ENCODE measurements around the gene CR1L. TPM values are rescaled to one million over a fixed set of nuclear protein-coding genes. Genes with fewer than 3 reads are reported as not detected.
"Not testable (repeated sequence)": the region's sequence is repeated elsewhere in the genome, so short reads cannot be mapped to it uniquely, and the experiment has no call there.

Gene CR1L
- total and polyA plus RNA-seq, 5 donors from 2014 or later: not detected

DNA sequence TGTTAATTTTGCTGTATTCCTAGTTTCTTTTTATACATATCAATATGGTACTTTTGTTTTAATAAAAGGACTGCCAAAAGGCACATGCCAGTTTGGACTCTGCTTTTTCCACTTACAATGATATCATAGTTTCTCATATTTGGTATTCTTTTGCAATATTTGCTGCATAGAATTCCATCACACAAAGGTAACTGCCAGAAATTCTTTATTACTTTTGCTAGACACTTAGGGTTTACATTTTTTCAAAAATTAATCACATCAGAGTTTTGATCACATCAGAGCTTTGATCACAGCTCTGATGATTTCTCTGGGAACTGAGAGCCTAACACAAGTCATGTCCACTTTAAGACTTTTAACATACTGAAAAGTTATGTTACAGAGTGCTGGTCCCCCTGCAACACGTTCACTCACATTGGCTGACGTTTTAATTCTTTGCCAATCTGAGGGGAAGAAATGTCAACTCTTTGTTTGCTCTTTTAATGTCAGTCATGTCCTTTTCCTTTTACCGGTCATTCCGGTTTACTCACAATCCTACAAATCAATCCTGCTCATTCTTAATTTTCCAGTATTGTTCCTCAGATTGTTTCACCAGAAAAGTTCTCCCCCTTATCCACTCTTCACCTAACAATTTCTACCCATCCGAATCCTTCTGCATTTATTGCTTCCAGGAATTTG lies 105.8 kb downstream of the CR1L start:
- no peak for DNase-seq
- peak overlapping the region; percentile 85 for H3K4me3 ChIP-seq (ENCODE audit: low read depth, low read length)
- Mint-ChIP-seq H3K9me3 (peaks cover 0 to 1% (median 0%) of the 10 kb centered on the region in 7 donors), H3K36me3 (peaks cover 5% of the 10 kb centered on the region), H3K4me3 (peak overlapping the region; percentile 97 to 100 (median 99)), H3K27ac (peak overlapping the region; percentile 98 to 99 (median 99)), H3K27me3 (peaks cover 4% of the 10 kb centered on the region), H3K4me1 (peaks cover 30 to 69% (median 53%) of the 10 kb centered on the region in 4 donors)
- ATAC-seq (ENCODE audit: low read depth in 2 of 2): no peak
- H3K27ac ChIP-seq (ENCODE audit: insufficient read depth, low read length, poor library complexity, severe bottlenecking): peak overlapping the region; percentile 85
- no peaks in the 10 kb centered on the region for H3K9me3 ChIP-seq (ENCODE audit: control insufficient read depth in 2 of 2, low read length in 2 of 2)
- H3K4me1 ChIP-seq (ENCODE audit: control insufficient read depth, insufficient read depth, low read length, poor library complexity, severe bottlenecking): peaks cover 50% of the 10 kb centered on the region
- no peaks in the 10 kb centered on the region for H3K36me3 ChIP-seq (ENCODE audit: control insufficient read depth, insufficient read depth, low read length)
- no peaks in the 10 kb centered on the region for H3K27me3 ChIP-seq (ENCODE audit: control insufficient read depth, insufficient read depth, low read length)

DNA sequence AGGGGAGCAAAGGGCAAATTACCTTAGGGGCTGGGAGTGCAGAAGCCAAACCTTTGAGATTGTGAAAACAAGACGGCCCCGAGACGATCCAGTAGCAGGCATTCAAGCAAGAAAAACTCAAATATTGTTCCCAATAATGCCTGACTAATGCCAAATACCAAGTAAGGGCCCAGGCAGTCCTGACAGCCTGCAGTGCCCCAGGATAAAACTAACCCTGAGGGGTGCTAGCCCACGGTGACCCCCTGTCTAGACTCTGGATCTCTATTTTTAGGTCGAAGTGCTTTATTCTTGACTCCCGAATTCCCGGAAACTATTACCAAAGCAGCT lies 106.5 kb downstream of the CR1L start:
- H3K9me3 ChIP-seq (ENCODE audit: control insufficient read depth in 2 of 2, low read length in 2 of 2); H3K9me3 Mint-ChIP-seq; H3K36me3 ChIP-seq (ENCODE audit: control insufficient read depth, insufficient read depth, low read length); ATAC-seq (ENCODE audit: low read depth in 2 of 2); H3K27me3 ChIP-seq (ENCODE audit: control insufficient read depth, insufficient read depth, low read length); H3K27me3 Mint-ChIP-seq; H3K36me3 Mint-ChIP-seq: not testable (repeated sequence)
- Mint-ChIP-seq H3K4me1 (peaks cover 37 to 76% (median 60%) of the 10 kb centered on the region in 4 donors), H3K4me3 (peak overlapping the region; percentile 97 to 100 (median 99)), H3K27ac (peak overlapping the region; percentile 98 to 99 (median 99))
- peak overlapping the region; percentile 85 for H3K4me3 ChIP-seq (ENCODE audit: low read depth, low read length)
- DNase-seq: peak in 1 of 3 donors; percentile 12
- H3K27ac ChIP-seq (ENCODE audit: insufficient read depth, low read length, poor library complexity, severe bottlenecking): peak overlapping the region; percentile 85
- peaks cover 50% of the 10 kb centered on the region for H3K4me1 ChIP-seq (ENCODE audit: control insufficient read depth, insufficient read depth, low read length, poor library complexity, severe bottlenecking)

DNA sequence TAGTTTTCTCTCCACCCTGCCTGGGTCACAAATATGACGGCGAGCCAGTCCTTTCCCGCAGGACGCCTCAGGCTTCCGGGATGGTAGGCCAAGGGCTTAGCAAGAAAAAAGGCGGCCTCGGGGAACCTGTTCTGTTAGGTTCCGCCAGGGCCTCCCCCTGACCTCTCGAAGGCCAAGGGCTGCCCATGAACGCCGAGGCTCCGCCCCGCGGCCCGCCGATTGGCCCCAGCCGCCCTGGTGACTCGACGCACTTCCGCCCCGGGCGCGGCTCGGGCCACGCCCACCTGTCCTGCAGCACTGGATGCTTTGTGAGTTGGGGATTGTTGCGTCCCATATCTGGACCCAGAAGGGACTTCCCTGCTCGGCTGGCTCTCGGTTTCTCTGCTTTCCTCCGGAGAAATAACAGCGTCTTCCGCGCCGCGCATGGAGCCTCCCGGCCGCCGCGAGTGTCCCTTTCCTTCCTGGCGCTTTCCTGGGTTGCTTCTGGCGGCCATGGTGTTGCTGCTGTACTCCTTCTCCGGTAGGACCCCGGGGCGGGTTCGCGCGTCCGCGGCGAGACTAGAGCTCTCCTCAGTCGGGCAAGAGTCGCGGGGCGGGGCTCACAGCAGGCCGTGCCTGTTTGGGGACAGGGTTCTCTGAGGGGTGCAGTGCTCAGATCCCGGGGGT lies 107.0 kb downstream of the CR1L start, which contains the start of gene CD46:
Gene CD46, plus strand, starts transcription at position 265 of the 666 bp plus-strand sequence. Its CDS starts 159 bp downstream, at position 424.
- peaks cover under 1% of the 10 kb centered on the region for H3K36me3 ChIP-seq (ENCODE audit: control insufficient read depth, insufficient read depth, low read length)
- peaks cover 4% of the 10 kb centered on the region for H3K27me3 Mint-ChIP-seq
- H3K27ac ChIP-seq (ENCODE audit: insufficient read depth, low read length, poor library complexity, severe bottlenecking): peak within 1 kb of the TSS; percentile 85
- H3K9me3 ChIP-seq (ENCODE audit: control insufficient read depth in 2 of 2, low read length in 2 of 2): no peaks in the 10 kb centered on the region
- H3K4me3 ChIP-seq (ENCODE audit: low read depth, low read length): peak within 1 kb of the TSS; percentile 85
- H3K27ac Mint-ChIP-seq: peak within 1 kb of the TSS; percentile 98 to 99 (median 99)
- H3K27me3 ChIP-seq (ENCODE audit: control insufficient read depth, insufficient read depth, low read length): no peaks in the 10 kb centered on the region
- H3K4me1 ChIP-seq (ENCODE audit: control insufficient read depth, insufficient read depth, low read length, poor library complexity, severe bottlenecking): peaks cover 50% of the 10 kb centered on the region
- ATAC-seq (ENCODE audit: low read depth in 2 of 2) (peak; percentile 99), DNase-seq (peak; percentile 91 to 97 (median 92))
- peaks cover 11% of the 10 kb centered on the region for H3K36me3 Mint-ChIP-seq
- H3K4me3 Mint-ChIP-seq: peak within 1 kb of the TSS; percentile 97 to 100 (median 99)
- H3K9me3 Mint-ChIP-seq: peaks cover 0 to 1% (median 0%) of the 10 kb centered on the region in 7 donors
- peaks cover 42 to 81% (median 65%) of the 10 kb centered on the region in 4 donors for H3K4me1 Mint-ChIP-seq

DNA sequence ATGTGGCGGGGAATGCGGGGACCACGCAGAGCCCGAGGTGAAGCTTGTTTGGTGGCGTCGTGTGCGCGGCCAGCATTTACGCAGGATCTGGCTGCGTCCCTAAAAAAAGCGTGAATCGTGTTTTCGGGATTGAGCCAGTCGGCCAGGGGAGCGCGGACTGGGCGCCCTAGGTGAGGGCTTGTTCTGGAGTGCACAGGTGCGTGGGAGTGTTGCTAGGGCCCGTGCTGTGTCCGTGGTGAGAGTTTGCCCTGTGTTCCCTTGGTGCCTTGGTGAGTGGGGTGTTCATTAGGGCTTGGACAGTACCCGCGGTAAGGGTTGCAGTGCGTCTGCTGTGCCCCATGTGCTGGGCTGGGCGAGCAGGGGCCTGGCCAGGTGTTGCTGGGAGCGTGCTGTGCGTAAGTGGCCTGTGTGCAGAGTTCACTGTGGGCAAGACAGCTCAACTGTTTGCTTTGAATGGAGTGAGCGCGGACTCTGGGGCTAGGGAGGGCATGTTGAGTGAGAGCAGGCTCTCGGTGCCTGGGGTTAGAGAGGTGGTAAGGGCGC lies 107.6 kb downstream of the CR1L start:
- Histone ChIP-seq H3K4me3 (ENCODE audit: low read depth, low read length) (peak overlapping the region; percentile 85), H3K36me3 (ENCODE audit: control insufficient read depth, insufficient read depth, low read length) (peaks cover 7% of the 10 kb centered on the region), H3K9me3 (ENCODE audit: control insufficient read depth in 2 of 2, low read length in 2 of 2) (no peaks in the 10 kb centered on the region), H3K4me1 (ENCODE audit: control insufficient read depth, insufficient read depth, low read length, poor library complexity, severe bottlenecking) (peaks cover 50% of the 10 kb centered on the region), H3K27ac (ENCODE audit: insufficient read depth, low read length, poor library complexity, severe bottlenecking) (peak overlapping the region; percentile 85), H3K27me3 (ENCODE audit: control insufficient read depth, insufficient read depth, low read length) (no peaks in the 10 kb centered on the region)
- peak overlapping the region; percentile 97 to 100 (median 99) for H3K4me3 Mint-ChIP-seq
- peak; percentile 9 to 10 for ATAC-seq (ENCODE audit: low read depth in 2 of 2)
- H3K4me1 Mint-ChIP-seq: peaks cover 43 to 84% (median 66%) of the 10 kb centered on the region in 4 donors
- peak in 2 of 3 donors; percentile 27 to 32 for DNase-seq
- peaks cover 14% of the 10 kb centered on the region for H3K36me3 Mint-ChIP-seq
- peaks cover 0 to 1% (median 0%) of the 10 kb centered on the region in 7 donors for H3K9me3 Mint-ChIP-seq
- H3K27me3 Mint-ChIP-seq: peaks cover 4% of the 10 kb centered on the region
- peak overlapping the region; percentile 97 to 99 (median 99) for H3K27ac Mint-ChIP-seq

DNA sequence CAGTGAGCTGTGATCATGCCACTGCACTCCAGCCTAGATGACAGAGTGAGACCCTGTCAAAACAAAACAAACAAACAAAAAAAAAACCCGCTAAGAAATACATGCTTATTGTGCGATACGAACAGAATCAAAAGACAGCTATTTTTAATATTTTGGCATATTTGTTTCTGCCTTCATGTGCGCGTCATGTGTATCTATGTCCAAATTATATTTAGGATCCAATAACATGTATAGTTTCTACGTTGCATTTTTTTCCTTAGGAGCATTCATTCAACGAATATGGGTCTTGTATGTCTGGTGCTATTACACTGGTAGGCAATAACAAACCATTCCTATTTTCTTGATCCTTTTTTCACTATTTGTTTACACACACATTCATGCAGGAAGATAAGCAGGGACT lies 108.7 kb downstream of the CR1L start:
- Mint-ChIP-seq H3K4me1 (peaks cover 42 to 83% (median 66%) of the 10 kb centered on the region in 4 donors), H3K27me3 (peaks cover 4% of the 10 kb centered on the region), H3K4me3 (peak overlapping the region; percentile 60 to 100 (median 85)), H3K9me3 (peaks cover 0 to 1% (median 0%) of the 10 kb centered on the region in 7 donors), H3K36me3 (peaks cover 19% of the 10 kb centered on the region), H3K27ac (peak overlapping the region in 1 of 3 donors; percentile 45)
- Histone ChIP-seq H3K4me1 (ENCODE audit: control insufficient read depth, insufficient read depth, low read length, poor library complexity, severe bottlenecking) (peaks cover 50% of the 10 kb centered on the region), H3K9me3 (ENCODE audit: control insufficient read depth in 2 of 2, low read length in 2 of 2) (no peaks in the 10 kb centered on the region), H3K27me3 (ENCODE audit: control insufficient read depth, insufficient read depth, low read length) (no peaks in the 10 kb centered on the region), H3K4me3 (ENCODE audit: low read depth, low read length) (peak overlapping the region; percentile 85), H3K27ac (ENCODE audit: insufficient read depth, low read length, poor library complexity, severe bottlenecking) (no peak overlapping the region), H3K36me3 (ENCODE audit: control insufficient read depth, insufficient read depth, low read length) (peaks cover 17% of the 10 kb centered on the region)
- no peak for ATAC-seq (ENCODE audit: low read depth in 2 of 2)
- no peak for DNase-seq

DNA sequence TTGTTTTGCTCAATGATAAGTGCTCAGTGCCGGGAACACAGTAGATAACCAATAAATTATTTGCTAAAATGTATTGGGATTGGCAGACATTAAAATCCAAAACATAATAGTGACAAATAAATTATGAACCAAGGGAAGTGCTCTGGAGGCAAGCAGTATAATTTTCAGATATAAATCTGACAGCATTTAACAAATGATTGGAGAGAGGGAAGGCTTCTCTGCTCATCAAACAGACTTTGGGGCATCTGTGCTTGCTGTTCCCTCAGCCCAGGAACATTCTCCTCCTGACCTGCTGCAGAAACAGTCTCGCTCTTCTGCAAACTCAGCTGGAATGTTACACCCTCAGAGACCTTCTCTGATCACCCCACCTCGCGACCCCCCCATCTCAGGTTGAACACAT lies 109.1 kb downstream of the CR1L start:
- Histone ChIP-seq H3K27ac (ENCODE audit: insufficient read depth, low read length, poor library complexity, severe bottlenecking) (no peak overlapping the region), H3K27me3 (ENCODE audit: control insufficient read depth, insufficient read depth, low read length) (no peaks in the 10 kb centered on the region), H3K4me3 (ENCODE audit: low read depth, low read length) (peak overlapping the region; percentile 85), H3K9me3 (ENCODE audit: control insufficient read depth in 2 of 2, low read length in 2 of 2) (no peaks in the 10 kb centered on the region), H3K36me3 (ENCODE audit: control insufficient read depth, insufficient read depth, low read length) (peaks cover 20% of the 10 kb centered on the region), H3K4me1 (ENCODE audit: control insufficient read depth, insufficient read depth, low read length, poor library complexity, severe bottlenecking) (peaks cover 46% of the 10 kb centered on the region)
- Mint-ChIP-seq H3K4me1 (peaks cover 42 to 79% (median 65%) of the 10 kb centered on the region in 4 donors), H3K36me3 (peaks cover 20% of the 10 kb centered on the region), H3K4me3 (peak overlapping the region; percentile 60 to 100 (median 85)), H3K27ac (peak overlapping the region in 2 of 3 donors; percentile 45 to 70), H3K27me3 (peaks cover 4% of the 10 kb centered on the region), H3K9me3 (peaks cover 0 to 1% (median 0%) of the 10 kb centered on the region in 7 donors)
- DNase-seq (no peak), ATAC-seq (ENCODE audit: low read depth in 2 of 2) (no peak)

DNA sequence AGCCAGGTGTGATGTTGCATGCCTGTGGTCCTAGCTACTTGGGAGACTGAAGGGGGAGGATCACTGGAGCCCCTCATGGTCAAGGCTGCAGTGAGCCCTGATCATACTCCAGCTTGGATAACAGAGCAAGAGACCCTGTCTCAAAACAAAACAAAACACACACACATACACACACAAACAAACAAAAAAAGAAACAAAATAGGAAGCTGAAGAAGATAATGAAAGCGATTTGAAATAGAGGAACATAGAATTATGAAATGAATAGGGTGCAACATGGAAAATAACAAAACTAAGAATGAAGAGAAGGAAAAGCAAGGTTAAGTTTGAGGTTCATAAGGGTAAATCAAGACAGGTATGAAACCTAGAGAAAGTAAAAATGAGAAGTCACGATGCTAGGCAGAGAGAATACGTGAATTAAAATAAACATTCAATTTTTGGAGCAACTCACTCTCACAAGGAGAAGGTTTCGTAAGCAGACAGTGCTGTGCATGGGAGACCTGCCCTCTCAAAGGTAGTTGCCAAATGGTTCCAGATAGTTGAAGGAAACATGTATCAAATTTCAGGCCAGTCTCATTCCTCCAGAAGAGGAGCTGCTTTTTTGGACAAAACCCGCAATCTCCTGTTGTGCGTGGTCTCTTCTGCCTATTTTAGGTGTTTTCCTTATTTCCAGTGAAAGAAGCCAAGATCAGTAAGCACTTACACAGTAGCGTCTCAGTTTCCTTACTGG lies 110.2 kb downstream of the CR1L start:
- Mint-ChIP-seq H3K27ac (peak overlapping the region in 1 of 3 donors; percentile 70), H3K4me1 (peaks cover 39 to 71% (median 60%) of the 10 kb centered on the region in 4 donors), H3K9me3 (peaks cover 0 to 1% (median 0%) of the 10 kb centered on the region in 7 donors), H3K36me3 (peaks cover 20% of the 10 kb centered on the region), H3K27me3 (no peaks in the 10 kb centered on the region), H3K4me3 (peak overlapping the region in 2 of 4 donors; percentile 47 to 98)
- peaks cover 31% of the 10 kb centered on the region for H3K36me3 ChIP-seq (ENCODE audit: control insufficient read depth, insufficient read depth, low read length)
- no peaks in the 10 kb centered on the region for H3K9me3 ChIP-seq (ENCODE audit: control insufficient read depth in 2 of 2, low read length in 2 of 2)
- H3K27ac ChIP-seq (ENCODE audit: insufficient read depth, low read length, poor library complexity, severe bottlenecking): no peak overlapping the region
- peaks cover 41% of the 10 kb centered on the region for H3K4me1 ChIP-seq (ENCODE audit: control insufficient read depth, insufficient read depth, low read length, poor library complexity, severe bottlenecking)
- H3K4me3 ChIP-seq (ENCODE audit: low read depth, low read length): no peak overlapping the region
- ATAC-seq (ENCODE audit: low read depth in 2 of 2) (no peak), DNase-seq (no peak)
- no peaks in the 10 kb centered on the region for H3K27me3 ChIP-seq (ENCODE audit: control insufficient read depth, insufficient read depth, low read length)

Measured in CD4-positive, CD25-positive, alpha-beta regulatory T cell (primary cell).